ENCODE data around the gene PCYT1B.

Gene PCYT1B

GRCh38 chrX:24547961-24548360 is 99.2 kb downstream of the PCYT1B start:
- no peaks in the 10 kb centered on the region for H3K36me3 ChIP-seq (ENCODE audit: control insufficient read depth in 2 of 2, insufficient read depth in 1 of 2, low read length in 2 of 2)
- H3K4me3 ChIP-seq (ENCODE audit: low read depth, low read length): no peak overlapping the region
- TF ChIP-seq ZIC2 (tag by site-specific recombination; IDR thresholded peaks at IDR 0.05) (no peak), ZSCAN5A (tag by site-specific recombination; IDR thresholded peaks at IDR 0.05) (no peak), ZSCAN16 (tag by site-specific recombination; IDR thresholded peaks at IDR 0.05) (no peak)
- ChIA-PET CTCF (interaction anchor here (0.6 kb wide), 1 partner anchor 93 kb away, joined by 4 read pairs; no protein-coding TSS in a partner anchor), POLR2A (no interaction called here)
- H3K9me3 ChIP-seq (ENCODE audit: control insufficient read depth, insufficient read depth, low read depth, low read length): no peaks in the 10 kb centered on the region
- H3K27ac ChIP-seq (ENCODE audit: extremely low read depth, low read depth, low read length): no peak overlapping the region
- no peaks in the 10 kb centered on the region for H3K4me1 ChIP-seq (ENCODE audit: control insufficient read depth, insufficient read depth, low read length)

GRCh38 chrX:24542756-24543155 is 104.4 kb downstream of the PCYT1B start:
- CTCF ChIA-PET: no interaction called here
- TF ChIP-seq KLF7 (tag by site-specific recombination; IDR thresholded peaks at IDR 0.05; ENCODE audit: borderline replicate concordance): no peak
- no peak for TF ChIP-seq ZNF239 (tag by site-specific recombination; IDR thresholded peaks at IDR 0.05)
- TF ChIP-seq ZNF2 (tag by site-specific recombination; IDR thresholded peaks at IDR 0.05): no peak
- TF ChIP-seq OSR2 (tag by site-specific recombination; IDR thresholded peaks at IDR 0.05): no peak
- TF ChIP-seq PRDM6 (tag by site-specific recombination; IDR thresholded peaks at IDR 0.05): no peak
- no peak for TF ChIP-seq KLF16 (tag by site-specific recombination; IDR thresholded peaks at IDR 0.05)
- TF ChIP-seq ZNF549 (tag by site-specific recombination; IDR thresholded peaks at IDR 0.05): no peak
- TF ChIP-seq ZBTB20 (tag by site-specific recombination; IDR thresholded peaks at IDR 0.05): no peak
- no peak for TF ChIP-seq ZNF521 (tag by site-specific recombination; IDR thresholded peaks at IDR 0.05)
- TF ChIP-seq ZNF362 (tag by site-specific recombination; IDR thresholded peaks at IDR 0.05): no peak
- no peak for TF ChIP-seq ZNF302 (tag by site-specific recombination; IDR thresholded peaks at IDR 0.05; ENCODE audit: low read depth)
- no peak for TF ChIP-seq WT1 (tag by site-specific recombination; IDR thresholded peaks at IDR 0.05)
- TF ChIP-seq ZNF626 (tag by site-specific recombination; IDR thresholded peaks at IDR 0.05): no peak
- Histone ChIP-seq H3K27ac (ENCODE audit: extremely low read depth, low read depth, low read length) (no peak overlapping the region), H3K9me3 (ENCODE audit: control insufficient read depth, insufficient read depth, low read depth, low read length) (no peaks in the 10 kb centered on the region), H3K36me3 (ENCODE audit: control insufficient read depth in 2 of 2, insufficient read depth in 1 of 2, low read length in 2 of 2) (peaks cover 0 to 11% of the 10 kb centered on the region in 2 experiments; a peak in 2 of 3 replicates), H3K4me1 (ENCODE audit: control insufficient read depth, insufficient read depth, low read length) (no peaks in the 10 kb centered on the region), H3K4me3 (ENCODE audit: low read depth, low read length) (no peak overlapping the region)
- POLR2A ChIA-PET: no interaction called here

GRCh38 chrX:24536551-24536950 is 110.6 kb downstream of the PCYT1B start:
- TF ChIP-seq ZNF366 (tag by site-specific recombination; conservative IDR thresholded peaks at IDR 0.05) (no peak), WT1 (tag by site-specific recombination; IDR thresholded peaks at IDR 0.05) (no peak), ZFHX2 (tag by site-specific recombination; conservative IDR thresholded peaks at IDR 0.05) (no peak), SCRT1 (tag by site-specific recombination; IDR thresholded peaks at IDR 0.05; ENCODE audit: borderline replicate concordance) (no peak), KLF7 (tag by site-specific recombination; IDR thresholded peaks at IDR 0.05; ENCODE audit: borderline replicate concordance) (no peak), ZNF76 (tag by site-specific recombination; IDR thresholded peaks at IDR 0.05; ENCODE audit: borderline replicate concordance, low read depth) (no peak), ZNF324 (tag by site-specific recombination; IDR thresholded peaks at IDR 0.05) (no peak), OSR2 (tag by site-specific recombination; IDR thresholded peaks at IDR 0.05) (no peak), ELK4 (IDR thresholded peaks at IDR 0.05; ENCODE audit: borderline replicate concordance, low read depth, low read length) (no peak), SETDB1 (IDR thresholded peaks at IDR 0.05; ENCODE audit: insufficient read length, low read length) (no peak), ZNF18 (tag by site-specific recombination; IDR thresholded peaks at IDR 0.05) (no peak), ZNF175 (tag by site-specific recombination; IDR thresholded peaks at IDR 0.05) (no peak)
- Histone ChIP-seq H3K27ac (ENCODE audit: extremely low read depth, low read depth, low read length) (no peak overlapping the region), H3K4me1 (ENCODE audit: control insufficient read depth, insufficient read depth, low read length) (no peaks in the 10 kb centered on the region), H3K4me3 (ENCODE audit: low read depth, low read length) (no peak overlapping the region), H3K36me3 (ENCODE audit: control insufficient read depth in 2 of 2, insufficient read depth in 1 of 2, low read length in 2 of 2) (peaks cover 10 to 33% of the 10 kb centered on the region in 2 experiments; a peak in 2 of 3 replicates), H3K9me3 (ENCODE audit: control insufficient read depth, insufficient read depth, low read depth, low read length) (no peaks in the 10 kb centered on the region)
- POLR2A ChIA-PET: no interaction called here
- CTCF ChIA-PET: interaction anchor here (0.6 kb wide), 1 partner anchor 165 kb away, joined by 4 read pairs; no protein-coding TSS in a partner anchor
